GM21515 (cell line): ENCODE measurements around the gene TAB2.
"Not testable (repeated sequence)": the region's sequence is repeated elsewhere in the genome, so short reads cannot be mapped to it uniquely, and the experiment has no call there.

Experiments
- ATAC-seq: cut with Tn5 transposase; IDR thresholded peaks from one replicate; pipeline ENCODE4 v1.9.1; 2021; ENCODE audit not compliant: unreplicated experiment

The TAB2 gene

GRCh38 chr6:149456311-149457021 lies 139.0 kb downstream of the TAB2 start:
- ATAC-seq = no peak

DNA sequence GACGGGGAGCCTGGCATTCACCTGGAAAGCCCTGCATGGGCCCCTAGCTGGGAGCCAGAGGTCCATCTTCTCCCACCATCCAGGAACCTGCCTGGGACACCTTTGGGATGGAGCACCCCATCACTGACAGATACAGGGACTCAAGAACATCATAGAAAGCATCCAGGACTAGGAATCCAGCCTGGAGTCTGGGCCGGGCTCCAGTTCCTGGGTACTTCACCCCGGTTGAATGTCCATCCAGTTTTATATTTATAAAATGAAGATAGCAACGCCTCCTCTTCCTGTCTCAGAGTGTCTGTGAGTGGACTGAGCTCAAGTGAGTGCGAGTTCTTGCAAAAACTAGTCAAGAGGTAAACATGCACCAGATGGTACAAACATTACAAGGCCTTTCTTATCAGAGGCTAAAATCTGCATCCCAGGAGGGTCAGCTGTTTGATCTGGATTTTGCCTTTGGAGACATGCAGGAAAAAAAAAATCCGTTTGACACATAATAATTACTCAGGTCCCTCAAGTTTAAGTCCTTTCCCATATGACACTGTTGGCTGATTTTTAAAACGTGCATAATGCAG lies 139.9 kb downstream of the TAB2 start:
- no peak for ATAC-seq

DNA sequence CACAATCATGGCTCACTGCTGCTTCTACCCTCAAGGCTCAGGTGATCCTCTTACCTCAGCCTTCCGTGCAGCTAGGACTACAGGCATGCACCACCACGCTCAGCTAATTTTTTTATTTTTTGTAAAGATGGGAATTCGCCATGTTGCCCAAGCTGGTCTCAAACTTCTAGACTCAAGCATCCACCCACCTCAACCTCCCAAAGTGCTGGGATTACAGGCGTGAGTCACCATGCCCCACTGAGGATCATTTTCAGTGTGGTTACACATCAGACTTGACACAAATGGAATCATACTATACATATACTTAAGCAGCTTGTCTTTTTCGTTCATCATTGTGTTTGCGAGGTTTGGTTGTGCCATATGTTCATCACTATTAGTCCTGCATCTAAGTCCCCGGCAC lies 140.7 kb downstream of the TAB2 start:
- no peak for ATAC-seq

DNA sequence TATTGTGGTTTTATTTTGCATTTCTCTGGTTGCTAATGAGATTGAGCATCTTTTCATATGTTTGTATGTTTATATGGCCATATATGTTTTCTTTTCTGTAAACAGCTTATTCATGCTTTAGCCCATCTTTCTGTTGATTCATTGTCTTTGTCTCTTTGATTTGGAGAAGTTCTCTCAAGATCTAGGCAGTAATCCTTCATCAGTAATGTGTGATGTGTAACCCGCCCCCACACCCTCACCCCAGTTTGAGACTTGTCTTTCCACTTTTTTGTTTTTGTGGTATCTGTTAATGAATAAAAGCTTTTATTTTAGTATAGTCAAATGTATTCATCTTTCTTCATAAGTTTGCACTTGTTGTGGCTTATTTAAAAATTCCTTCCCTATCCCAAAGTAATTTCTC lies 141.3 kb downstream of the TAB2 start:
- ATAC-seq = no peak

GRCh38 chr6:149459761-149460160 lies 142.2 kb downstream of the TAB2 start:
- ATAC-seq = no peak

GRCh38 chr6:149460249-149460648 lies 142.7 kb downstream of the TAB2 start:
- ATAC-seq = not testable (repeated sequence)
